T1000 (cell line): ENCODE results near the gene AGBL4.
A peak's percentile ranks its signal among the peaks of the same experiment; 100 is the strongest.

Experiments
- DNase-seq: peaks from one replicate; lab custom pipeline; 2025; ENCODE audit warnings: mixed read lengths; lab: John Stamatoyannopoulos, UW

AGBL4 gene

DNA sequence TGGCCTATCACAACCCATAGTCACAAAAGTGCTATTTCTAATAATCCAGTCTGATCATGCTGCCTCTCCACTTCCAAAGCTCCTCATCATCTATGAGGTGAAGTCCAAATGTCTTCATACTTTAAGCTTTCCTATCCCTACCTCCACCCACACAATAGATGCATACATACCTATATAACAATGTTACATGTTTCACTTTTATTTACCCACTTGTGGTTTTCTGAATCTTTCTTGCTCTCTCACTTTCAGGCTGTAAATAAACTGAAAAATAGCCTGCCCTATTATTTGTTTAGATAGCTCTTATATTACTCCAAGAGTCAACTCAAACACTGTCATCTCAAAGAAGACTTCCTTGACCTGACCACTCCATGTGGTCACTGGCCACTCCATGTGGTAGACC is 840.3 kb downstream of the AGBL4 start:
- no peak for DNase-seq

DNA sequence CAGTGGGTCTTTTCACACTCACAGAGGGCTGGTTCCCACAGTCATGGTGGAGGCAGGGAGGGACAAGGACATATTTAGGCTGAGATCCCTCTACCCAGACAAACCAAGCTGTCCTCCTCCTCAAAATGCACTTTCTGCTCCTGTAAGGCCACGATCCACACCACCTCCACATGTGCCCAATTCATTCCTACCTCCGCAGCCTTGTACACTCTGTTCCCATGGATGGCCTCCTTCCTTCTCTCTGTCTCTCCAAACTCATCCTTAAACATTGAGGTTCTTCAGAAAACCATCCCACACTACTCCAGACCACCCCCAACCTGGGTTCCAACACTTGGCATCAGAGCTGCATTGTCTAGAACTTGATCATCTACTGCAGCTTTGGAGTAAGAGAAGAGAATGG is 842.7 kb downstream of the AGBL4 start:
- DNase-seq, result no peak

DNA sequence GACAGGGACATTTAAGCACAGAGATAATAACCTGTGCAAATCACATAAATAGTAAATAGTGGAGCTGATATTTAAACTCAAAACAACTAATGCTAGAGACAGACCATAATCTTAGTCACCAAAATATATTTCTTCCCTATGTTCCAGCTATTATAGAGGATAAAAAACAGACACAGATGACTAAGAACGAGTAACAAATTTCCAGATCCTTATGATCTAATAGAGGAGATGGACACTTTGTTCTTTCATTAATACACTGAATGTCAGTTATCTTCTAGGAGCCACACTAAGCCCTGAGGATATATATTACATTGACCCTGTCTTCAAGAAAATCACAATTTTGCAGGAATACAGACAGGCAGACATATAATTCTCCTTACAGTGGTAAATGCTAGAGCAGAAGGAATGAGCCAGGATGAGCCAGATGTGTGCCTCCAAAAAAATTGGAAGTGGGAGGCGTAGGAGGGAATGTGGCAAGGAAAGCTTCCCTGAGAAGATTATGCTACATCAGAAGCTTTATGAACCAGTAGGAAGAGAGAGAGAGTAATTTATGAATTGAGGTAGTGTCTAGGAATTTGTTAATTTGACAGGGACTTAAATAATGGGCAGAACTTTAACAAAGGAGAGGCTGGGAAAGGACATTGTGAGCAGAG is 851.7 kb downstream of the AGBL4 start:
- no peak for DNase-seq

DNA sequence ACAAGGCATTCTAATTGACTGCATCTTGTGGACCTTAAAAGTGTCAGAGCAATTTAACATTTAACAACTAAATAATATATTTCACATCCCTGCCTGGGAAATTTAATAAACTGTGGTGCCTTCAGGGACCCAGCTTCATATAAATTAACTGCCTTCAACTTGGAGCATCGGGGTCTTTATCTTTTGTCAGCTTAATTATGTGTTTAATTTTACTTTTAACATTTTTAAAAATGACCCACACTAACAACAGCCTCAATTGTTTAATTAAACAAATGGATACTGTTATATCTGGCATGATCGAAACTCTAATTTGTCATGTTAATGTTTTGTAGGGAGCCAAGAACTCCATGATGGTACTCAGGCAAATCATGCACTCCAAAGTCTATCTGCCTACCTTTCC is 857.7 kb downstream of the AGBL4 start:
- no peak for DNase-seq

DNA sequence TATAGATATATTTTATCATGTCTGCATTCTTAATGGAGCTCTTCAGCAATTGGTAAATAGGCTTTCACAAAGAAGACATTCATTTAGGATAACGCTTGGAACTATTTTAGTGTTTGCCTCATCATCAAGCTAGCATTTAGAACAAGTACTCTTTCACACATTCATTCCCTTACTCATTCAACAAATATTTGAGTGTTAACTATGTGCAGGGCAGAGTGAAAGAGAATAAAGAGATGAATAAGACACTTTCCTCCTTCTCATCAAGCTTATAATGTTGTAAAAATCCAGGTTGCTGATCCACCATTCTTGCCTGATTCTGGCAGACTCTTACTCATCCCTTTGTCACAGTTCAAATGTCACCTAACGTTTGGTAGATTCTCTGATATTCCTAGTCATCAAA is 860.7 kb downstream of the AGBL4 start:
- peak; percentile 1 for DNase-seq

- no peak for DNase-seq
Observed at GRCh38 chr1:49160677-49161076, 863.1 kb downstream of the AGBL4 start.

DNA sequence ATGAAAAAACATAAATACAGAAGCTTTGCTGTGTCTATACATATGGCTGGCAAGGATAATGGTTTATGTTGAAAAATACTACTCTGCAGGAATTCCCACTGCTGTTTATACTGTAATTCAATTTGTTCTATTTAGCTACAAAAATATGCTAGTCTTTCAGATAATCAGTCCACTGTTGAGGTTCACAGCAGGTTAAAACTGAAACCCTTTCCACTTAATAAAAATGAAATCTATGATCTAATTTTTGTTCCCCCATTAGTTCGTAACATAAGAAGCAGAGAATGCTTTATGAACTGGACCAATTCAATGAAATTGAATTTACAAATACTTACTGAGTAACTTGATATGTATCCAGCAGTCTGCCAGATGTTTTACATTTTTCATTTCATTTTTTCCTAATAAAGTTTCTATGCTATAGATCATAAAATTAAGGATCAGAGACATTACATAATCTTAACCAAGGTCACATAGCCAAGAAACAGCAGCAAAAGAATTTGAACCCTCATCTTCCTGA is 887.0 kb downstream of the AGBL4 start:
- DNase-seq, result no peak

- no peak for DNase-seq
Observed at GRCh38 chr1:49125746-49126145, 898.0 kb downstream of the AGBL4 start.

GRCh38 chr1:49111931-49112330 is 911.8 kb downstream of the AGBL4 start:
- DNase-seq, result no peak

GRCh38 chr1:49106445-49106844 is 917.3 kb downstream of the AGBL4 start:
- DNase-seq, result no peak

DNA sequence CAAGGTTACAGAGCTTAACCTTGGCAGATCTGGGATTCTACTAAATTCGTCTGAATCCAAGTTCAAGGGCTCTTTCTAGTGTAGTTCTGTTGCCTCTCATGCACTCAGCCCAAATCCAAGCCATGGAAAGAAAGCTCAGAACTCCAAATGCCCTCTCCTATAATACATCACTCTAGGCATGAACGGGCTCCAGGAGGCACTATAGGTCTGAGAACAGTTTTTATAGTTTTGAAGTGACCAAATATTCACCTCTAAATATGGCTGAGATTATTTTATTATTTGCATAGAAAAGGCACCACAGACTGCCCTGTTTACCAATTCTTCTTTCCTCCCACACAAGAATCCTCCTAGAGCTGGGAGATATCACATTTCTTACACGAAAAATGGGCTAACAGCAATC is 919.2 kb downstream of the AGBL4 start:
- DNase-seq, result no peak

DNA sequence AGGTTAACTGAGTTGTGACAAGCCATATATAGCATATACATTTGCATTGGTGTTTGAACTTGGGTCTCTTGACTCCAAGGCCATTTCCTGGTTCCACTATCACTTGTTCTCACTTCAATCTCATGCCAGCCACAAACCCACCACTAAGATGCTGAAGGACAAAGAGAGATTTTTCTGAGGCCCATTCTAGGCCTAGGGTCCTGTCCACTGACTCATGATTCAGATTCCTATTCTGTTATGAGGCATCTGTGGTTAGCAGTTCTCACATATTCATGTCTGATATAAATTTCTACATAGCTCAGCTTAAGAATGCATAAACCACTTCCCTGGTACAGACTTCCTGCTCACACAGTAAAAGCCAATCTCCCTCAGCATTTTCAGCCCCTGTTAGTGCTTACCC is 921.0 kb downstream of the AGBL4 start:
- no peak for DNase-seq

GRCh38 chr1:49098866-49099265 is 924.9 kb downstream of the AGBL4 start:
- DNase-seq, result no peak

GRCh38 chr1:49086327-49086726 is 937.4 kb downstream of the AGBL4 start:
- DNase-seq, result no peak

DNA sequence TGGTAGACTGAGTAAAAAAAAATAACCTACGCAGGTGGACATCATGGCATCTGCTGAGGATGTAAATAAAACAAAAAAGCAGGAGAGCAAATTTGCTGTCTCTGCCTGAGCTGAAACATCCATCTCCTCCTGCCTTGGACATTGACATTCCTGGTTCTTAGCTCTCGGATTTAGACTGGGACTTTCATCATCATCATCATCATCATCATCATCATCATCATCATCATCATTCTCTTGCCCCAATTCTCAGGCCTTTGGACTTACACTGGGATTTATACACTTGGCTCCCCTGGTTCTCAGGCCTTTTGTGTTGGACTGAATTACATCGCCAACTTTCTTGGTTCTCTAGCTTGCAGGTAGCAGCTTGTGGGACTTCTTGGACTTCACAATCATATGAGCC is 938.7 kb downstream of the AGBL4 start:
- DNase-seq, result no peak

DNA sequence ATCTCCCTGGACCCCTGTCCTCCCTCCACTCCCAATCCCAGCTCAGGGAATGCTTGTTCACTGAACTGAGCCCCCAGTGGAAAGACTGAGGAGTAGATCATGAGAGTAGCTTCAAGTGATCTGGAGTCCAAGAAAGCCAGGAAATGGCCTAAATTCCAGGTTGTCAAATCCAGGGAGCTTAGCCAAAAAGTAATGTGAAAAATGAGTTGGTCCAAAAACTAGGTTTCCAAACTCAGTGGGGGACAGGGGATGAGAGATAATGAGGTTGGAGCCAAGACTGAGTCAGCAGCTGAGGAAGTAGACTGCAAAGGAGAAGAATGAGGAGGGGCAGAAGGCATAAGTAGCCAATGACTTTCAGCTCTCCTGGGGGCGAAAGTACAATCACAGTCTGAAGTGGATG is 963.0 kb downstream of the AGBL4 start:
- DNase-seq, result peak; percentile 54

- no peak for DNase-seq
Observed at GRCh38 chr1:49059087-49059486, 964.7 kb downstream of the AGBL4 start.

- no peak for DNase-seq
Observed at GRCh38 chr1:49052102-49052501, 971.7 kb downstream of the AGBL4 start.

DNA sequence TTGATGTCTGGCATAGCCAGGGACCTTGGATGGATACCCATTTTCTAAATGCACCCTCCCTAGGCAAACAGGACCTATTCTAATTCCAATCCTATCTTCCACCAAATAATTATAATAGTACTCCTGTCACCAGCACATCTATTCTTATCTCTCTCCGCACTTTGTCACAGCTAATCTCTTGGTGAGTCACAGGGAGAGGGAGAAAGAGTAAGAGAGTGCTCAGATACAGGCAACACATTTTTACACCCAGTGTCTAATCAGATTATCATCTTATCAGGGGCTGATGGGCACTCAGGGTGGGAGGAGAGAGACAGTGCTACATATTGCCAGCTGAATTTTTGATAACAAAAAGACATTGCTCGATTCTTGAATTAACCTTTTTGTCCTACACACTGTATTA is 972.1 kb downstream of the AGBL4 start:
- DNase-seq, result no peak

- no peak for DNase-seq
Observed at GRCh38 chr1:49050041-49050440, 973.7 kb downstream of the AGBL4 start.

DNA sequence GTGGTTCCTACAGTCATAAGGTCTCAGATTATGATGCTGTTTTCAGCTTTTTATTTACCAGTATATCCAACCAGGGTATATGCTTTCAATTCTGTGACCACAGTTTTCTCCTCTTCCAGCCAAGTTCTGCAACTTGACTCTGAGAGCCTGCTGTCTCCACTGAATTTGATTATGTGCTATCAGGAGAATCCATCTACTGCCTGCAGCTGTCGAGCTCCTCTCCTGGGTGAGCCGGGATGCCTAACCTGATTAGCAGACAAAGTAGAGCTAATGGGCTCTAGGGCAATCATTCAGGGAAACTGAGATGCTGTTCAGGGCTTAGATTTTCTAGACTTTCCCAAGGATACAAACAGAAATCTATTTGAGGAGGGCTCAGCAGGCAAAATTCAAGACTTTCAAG is 975.6 kb downstream of the AGBL4 start:
- no peak for DNase-seq

DNA sequence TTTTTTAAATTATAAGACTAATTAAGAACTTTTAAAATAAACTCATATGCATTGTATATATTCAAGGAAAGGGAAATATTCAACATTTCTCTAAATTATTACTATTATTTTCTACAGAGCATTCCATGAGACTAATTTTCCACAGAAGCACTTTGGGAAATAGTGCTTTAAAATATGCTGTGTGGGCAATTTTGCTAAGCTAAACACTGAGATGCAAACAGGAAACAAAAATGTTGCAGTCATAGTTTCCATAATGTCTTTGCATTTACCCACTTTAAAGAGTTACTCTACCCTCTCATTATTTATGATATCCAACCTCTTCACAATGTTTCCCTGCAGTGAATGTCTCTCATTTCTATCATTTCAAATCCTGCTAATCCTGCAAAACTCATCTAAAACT is 977.4 kb downstream of the AGBL4 start:
- DNase-seq, result no peak

DNA sequence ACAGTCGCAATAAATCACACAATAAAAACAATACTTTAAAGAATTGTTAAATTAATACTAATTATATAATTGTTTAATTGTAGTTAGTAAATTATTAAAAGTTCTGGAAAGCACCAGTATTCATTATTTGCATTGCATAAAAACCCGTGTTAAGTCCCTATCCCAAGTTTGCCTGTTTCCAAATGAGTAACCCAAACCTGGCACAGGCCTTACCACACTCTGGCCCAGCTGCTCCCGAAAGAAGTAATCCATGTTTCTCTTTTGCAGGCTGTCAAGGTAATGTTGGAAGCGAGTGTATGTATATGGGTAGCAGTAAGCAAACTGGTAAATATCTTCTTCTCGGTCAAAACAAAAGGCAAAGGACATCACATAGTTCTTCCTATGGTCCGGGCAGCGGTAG is 978.4 kb downstream of the AGBL4 start:
- DNase-seq, result no peak

DNA sequence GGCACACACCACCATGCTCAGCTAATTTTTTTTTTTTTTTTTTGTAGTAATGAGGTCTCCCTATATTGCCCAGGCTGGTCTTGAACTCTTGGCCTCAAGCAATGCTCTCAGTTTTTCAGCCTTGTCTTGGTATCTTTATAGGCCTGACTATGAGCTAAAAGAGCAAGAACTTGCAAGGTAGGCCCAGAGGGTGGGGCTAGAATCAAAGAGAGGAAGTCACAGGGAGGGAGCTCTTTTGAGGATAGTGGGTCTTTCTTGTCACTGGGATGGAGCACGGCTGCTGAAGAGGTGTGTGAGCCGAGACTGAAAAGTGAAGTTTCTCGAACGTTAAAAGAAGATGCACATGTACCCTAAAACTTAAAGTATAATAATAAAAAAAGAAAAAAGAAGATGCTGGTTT is 987.1 kb downstream of the AGBL4 start:
- DNase-seq, result no peak
